ENCODE measurements around the gene BPIFB1.

Gene BPIFB1

GRCh38 chr20:33353013-33353402 is 70.0 kb downstream of the BPIFB1 start:
- TF ChIP-seq CTCF (IDR thresholded peaks at IDR 0.05; ENCODE audit: low read depth, low read length, missing control alignments): no peak
- in situ Hi-C loops (cut with HindIII; ENCODE audit: low sequenced_read_pairs): no loop called here
- no peak for DNase-seq (ENCODE audit: low read depth)
- no peak overlapping the region for H3K4me3 ChIP-seq (ENCODE audit: low read depth, low read length)
